HUES64 (cell line): Measurements from ENCODE around the gene SGK1.

Experiments used
- H3K27ac ChIP-seq: 2 replicates; pipeline ENCODE4 v1.7.0; 2013; ENCODE audit warnings: low read depth, low read length, inconsistent platforms
- H3K27me3 ChIP-seq: 2 replicates; pipeline ENCODE4 v1.6.1; 2013; ENCODE audit warnings: mild to moderate bottlenecking, low read length; ENCODE audit not compliant: insufficient read depth
- H3K36me3 ChIP-seq: 2 replicates; pipeline ENCODE4 v1.6.1; 2013; ENCODE audit warnings: mild to moderate bottlenecking, low read length; ENCODE audit not compliant: insufficient read depth
- H3K4me1 ChIP-seq: 2 replicates; pipeline ENCODE4 v1.6.1; 2013; ENCODE audit warnings: mild to moderate bottlenecking, low read length, moderate library complexity; ENCODE audit not compliant: insufficient read depth
- H3K4me3 ChIP-seq: 2 replicates; pipeline ENCODE4 v1.5.1; 2013; ENCODE audit warnings: mild to moderate bottlenecking, low read length, moderate library complexity
- H3K9ac ChIP-seq: 2 replicates; pipeline ENCODE4 v1.6.1; 2013; ENCODE audit warnings: mild to moderate bottlenecking, low read depth, low read length
- H3K9me3 ChIP-seq: 2 replicates; pipeline ENCODE4 v1.6.1; 2013; ENCODE audit warnings: low read depth, low read length; ENCODE audit not compliant: insufficient read depth
- WGBS: fragments of 150-250, 120-280 bp; methylation state at CpG from one replicate; pipeline ENCODE4 v1.1.7; 2013; ENCODE audit warnings: missing lambda C conversion rate; 5-methylcytosine and 5-hydroxymethylcytosine counted together

The SGK1 gene

DNA sequence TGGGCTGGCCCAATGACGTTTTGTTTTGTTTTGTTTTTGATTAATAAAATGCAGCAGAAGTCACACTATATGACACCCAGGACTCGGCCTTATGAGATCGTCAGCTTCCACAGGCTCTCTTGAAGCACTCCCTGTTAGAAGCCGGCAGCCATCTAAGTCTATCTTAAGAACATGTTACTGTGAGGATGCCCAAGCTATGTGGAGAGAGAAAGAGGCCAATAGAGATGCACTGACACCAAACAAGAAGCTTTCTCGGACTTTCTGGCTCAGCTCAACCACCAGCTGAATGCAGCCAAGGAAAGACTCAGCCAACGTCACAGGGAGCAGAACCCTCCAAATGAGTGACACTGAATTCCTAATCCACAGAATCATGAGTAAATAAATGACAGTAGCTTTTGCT is 14.0 kb downstream of the SGK1 start:
- 95% methylated on average over 6 of the region's 6 CpGs for WGBS
- H3K9ac ChIP-seq: no peak overlapping the region
- no peaks in the 10 kb centered on the region for H3K36me3 ChIP-seq
- no peaks in the 10 kb centered on the region for H3K9me3 ChIP-seq
- no peaks in the 10 kb centered on the region for H3K27me3 ChIP-seq
- H3K27ac ChIP-seq: no peak overlapping the region
- no peaks in the 10 kb centered on the region for H3K4me1 ChIP-seq
- no peak overlapping the region for H3K4me3 ChIP-seq

DNA sequence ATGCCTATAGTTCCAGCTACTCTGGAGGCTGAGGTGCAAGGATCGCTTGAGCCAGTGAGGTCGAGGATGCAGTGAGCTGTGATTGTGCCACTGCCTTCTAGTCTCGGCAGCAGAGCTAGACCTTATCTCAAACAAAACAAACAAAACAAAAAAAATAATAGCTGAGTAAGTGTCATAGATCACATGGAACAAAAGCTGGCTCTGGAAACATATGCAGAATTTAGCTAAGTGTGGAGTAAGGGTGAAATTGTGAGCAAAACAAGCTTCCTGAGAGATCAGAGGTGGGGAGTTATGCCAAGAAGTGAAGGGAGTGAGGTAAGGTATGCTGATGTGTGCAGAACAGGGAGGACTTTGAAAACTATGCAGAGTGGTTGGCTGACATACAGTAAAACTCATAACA is 18.7 kb downstream of the SGK1 start:
- Histone ChIP-seq H3K9me3 (no peaks in the 10 kb centered on the region), H3K9ac (no peak overlapping the region), H3K36me3 (no peaks in the 10 kb centered on the region), H3K4me1 (peaks cover 4% of the 10 kb centered on the region; the same call in 1 of the 2 replicates), H3K27me3 (no peaks in the 10 kb centered on the region), H3K4me3 (no peak overlapping the region), H3K27ac (no peak overlapping the region)
- WGBS: 90% methylated on average over 2 of the region's 3 CpGs

DNA sequence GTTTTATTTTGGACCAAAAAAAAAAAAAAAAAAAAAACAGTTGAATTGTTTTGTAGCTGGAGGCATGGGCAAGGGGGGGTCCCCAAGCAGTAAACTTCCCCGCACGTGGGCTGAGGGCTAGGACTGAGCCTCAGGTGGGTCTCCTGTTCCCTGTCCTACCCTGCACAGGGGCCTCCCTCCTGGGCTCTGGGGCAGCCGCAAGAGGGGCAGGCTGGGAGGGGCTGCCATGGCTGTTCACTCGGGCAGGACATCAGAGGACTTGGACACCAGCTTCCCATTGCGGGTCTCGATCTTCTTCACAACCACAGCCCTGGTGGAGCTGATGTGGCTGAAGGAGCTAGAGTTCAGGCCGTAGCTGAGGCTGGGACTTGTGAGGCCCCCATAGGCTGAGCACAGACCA is 21.1 kb downstream of the SGK1 start:
- no peaks in the 10 kb centered on the region for H3K36me3 ChIP-seq
- peaks cover 4% of the 10 kb centered on the region; the same call in 1 of the 2 replicates for H3K4me1 ChIP-seq
- H3K9ac ChIP-seq: no peak overlapping the region
- 91% methylated on average over 7 of the region's 7 CpGs for WGBS
- no peak overlapping the region for H3K4me3 ChIP-seq
- no peaks in the 10 kb centered on the region for H3K9me3 ChIP-seq
- H3K27me3 ChIP-seq: no peaks in the 10 kb centered on the region
- H3K27ac ChIP-seq: no peak overlapping the region

DNA sequence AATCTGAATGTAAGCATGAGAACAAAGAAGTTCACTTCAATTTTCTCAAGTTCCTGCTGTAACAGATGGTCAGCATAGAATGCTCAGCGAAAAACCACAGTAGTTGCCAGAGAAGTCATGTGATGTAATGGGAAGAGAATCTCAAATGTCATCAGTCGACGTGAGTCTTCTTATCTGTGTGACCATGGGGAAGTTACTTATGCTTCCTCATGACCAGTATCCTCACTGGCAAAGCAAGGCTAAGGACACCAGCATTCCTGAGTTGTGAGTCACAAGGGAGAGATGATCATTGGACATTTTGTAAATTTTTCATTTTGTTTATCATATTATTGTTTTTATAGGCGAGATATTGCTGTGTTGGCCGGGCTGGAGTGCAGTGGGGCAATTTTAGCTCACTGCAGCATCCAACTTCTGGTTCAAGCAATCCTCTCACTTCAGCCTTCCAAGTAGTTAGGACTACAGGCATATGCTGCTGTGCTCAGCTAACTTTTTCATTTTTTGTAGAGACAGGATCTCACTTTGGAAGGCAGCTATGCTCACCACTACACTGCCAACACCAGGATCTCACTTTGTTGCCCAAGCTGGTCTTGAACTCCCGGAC is 21.9 kb downstream of the SGK1 start:
- Histone ChIP-seq H3K27ac (no peak overlapping the region), H3K4me3 (no peak overlapping the region), H3K36me3 (no peaks in the 10 kb centered on the region), H3K4me1 (peaks cover 9% of the 10 kb centered on the region), H3K27me3 (no peaks in the 10 kb centered on the region), H3K9ac (no peak overlapping the region), H3K9me3 (no peaks in the 10 kb centered on the region)
- 92% methylated on average over 6 of the region's 6 CpGs for WGBS

DNA sequence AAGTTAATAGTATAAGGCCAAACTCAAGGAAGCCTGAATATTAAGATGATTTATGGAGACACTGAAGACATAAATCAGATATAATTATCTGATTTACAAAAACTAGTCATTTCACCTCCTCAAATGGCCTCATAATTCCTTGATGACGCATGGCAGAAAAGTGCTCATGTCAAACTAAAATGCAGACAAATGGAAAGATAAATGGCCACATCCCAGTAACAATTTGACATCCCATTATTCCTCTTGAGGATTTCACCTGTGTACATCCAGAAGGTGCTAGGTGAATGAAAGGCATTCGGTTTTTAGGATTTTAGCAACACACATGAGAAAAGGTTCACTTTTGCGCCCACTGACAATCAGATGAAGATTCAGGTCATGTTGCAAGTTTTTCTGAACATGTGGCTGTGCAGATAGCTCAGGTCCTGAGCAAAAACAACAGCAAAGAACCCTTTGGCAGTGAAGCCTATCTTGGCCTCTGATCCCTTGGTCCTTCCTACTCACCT is 24.2 kb downstream of the SGK1 start:
- Histone ChIP-seq H3K4me3 (no peak overlapping the region), H3K27ac (no peak overlapping the region), H3K9ac (no peak overlapping the region), H3K4me1 (peaks cover 11% of the 10 kb centered on the region), H3K9me3 (no peaks in the 10 kb centered on the region), H3K27me3 (no peaks in the 10 kb centered on the region), H3K36me3 (no peaks in the 10 kb centered on the region)
- 94% methylated on average over 3 of the region's 3 CpGs for WGBS

DNA sequence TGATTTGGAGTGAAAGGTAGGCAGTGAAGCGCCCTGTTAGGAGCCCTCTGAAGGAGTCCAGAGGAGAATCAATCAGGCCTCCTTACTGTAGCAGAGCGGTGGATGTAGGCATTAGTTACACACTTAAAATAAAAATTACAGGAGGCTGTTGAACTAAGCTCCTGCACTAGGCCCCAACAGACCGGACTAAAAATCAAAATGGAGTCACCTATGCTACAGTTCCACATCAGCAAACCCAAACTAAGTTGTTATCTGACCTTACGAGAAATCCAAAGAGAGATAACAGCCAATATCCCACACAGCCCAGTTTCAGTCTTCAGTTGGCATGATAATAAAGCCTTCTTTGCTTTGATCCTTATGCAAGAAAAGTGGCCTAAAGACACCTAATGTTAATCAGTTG is 26.8 kb downstream of the SGK1 start:
- WGBS: 94% methylated on average over 4 of the region's 4 CpGs
- H3K9ac ChIP-seq: no peak overlapping the region
- H3K27ac ChIP-seq: no peak overlapping the region

DNA sequence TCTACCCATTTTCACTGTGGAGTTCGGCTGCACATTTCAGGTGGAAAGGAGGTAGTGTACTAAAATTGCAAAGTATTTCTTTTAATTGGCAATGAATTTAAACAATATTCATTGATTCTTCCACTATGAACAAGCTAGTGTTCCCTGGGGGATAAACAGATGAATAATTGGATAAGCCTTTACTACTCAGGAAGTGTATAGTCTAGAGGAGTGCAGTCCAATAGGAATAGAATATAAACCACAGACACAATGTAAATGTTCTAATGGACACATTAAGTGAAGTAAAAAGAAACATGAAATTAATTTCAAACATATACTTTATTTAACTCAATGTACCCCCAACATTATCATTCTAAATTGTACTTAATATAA is 28.7 kb downstream of the SGK1 start:
- Histone ChIP-seq H3K4me1 (peaks cover 7% of the 10 kb centered on the region; the same call in 1 of the 2 replicates), H3K36me3 (no peaks in the 10 kb centered on the region), H3K4me3 (no peak overlapping the region), H3K27ac (no peak overlapping the region), H3K27me3 (no peaks in the 10 kb centered on the region), H3K9ac (no peak overlapping the region), H3K9me3 (no peaks in the 10 kb centered on the region)
- no CpG with 5 or more reads among the region's 1 CpG for WGBS

More for the DNA sequence above, 26.8 kb downstream of the SGK1 start:
- Histone ChIP-seq H3K4me3 (no peak overlapping the region), H3K27me3 (no peaks in the 10 kb centered on the region), H3K36me3 (no peaks in the 10 kb centered on the region), H3K9me3 (no peaks in the 10 kb centered on the region), H3K4me1 (peaks cover 11% of the 10 kb centered on the region)

DNA sequence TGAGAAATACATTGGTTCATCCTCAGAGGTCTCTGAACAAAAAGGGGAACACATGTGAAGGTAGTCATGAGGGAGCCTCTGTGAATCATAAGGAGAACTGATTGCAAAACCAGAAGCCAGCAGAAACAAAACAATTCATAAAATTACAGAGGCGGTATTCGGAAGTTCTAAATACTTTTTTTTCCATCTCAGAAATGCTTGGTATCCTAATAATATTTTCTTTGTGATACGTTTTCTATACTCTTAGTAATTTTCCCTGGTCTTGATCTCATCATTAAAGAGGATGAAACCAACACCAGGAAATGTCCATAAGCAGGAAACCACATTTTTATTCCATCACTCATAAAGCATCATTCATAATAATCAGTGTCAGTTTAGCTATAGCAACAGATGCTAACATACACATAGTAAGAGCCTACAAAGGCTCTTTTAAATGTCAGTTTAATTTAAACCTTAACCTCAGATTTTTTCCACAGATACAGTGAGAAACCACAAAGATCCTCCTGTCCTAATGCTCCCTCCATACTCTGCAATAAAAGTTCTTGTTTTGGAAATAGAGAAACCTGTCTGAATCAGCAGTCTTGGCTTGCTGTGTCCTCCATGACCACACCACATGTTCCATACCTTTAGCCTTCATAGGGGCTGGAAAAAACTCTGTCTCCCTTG is 29.2 kb downstream of the SGK1 start:
- Histone ChIP-seq H3K36me3 (no peaks in the 10 kb centered on the region), H3K4me1 (peaks cover 7% of the 10 kb centered on the region; the same call in 1 of the 2 replicates), H3K9me3 (no peaks in the 10 kb centered on the region), H3K4me3 (no peak overlapping the region), H3K27me3 (no peaks in the 10 kb centered on the region), H3K27ac (no peak overlapping the region), H3K9ac (no peak overlapping the region)
- WGBS: 88% methylated on average over 3 of the region's 3 CpGs

DNA sequence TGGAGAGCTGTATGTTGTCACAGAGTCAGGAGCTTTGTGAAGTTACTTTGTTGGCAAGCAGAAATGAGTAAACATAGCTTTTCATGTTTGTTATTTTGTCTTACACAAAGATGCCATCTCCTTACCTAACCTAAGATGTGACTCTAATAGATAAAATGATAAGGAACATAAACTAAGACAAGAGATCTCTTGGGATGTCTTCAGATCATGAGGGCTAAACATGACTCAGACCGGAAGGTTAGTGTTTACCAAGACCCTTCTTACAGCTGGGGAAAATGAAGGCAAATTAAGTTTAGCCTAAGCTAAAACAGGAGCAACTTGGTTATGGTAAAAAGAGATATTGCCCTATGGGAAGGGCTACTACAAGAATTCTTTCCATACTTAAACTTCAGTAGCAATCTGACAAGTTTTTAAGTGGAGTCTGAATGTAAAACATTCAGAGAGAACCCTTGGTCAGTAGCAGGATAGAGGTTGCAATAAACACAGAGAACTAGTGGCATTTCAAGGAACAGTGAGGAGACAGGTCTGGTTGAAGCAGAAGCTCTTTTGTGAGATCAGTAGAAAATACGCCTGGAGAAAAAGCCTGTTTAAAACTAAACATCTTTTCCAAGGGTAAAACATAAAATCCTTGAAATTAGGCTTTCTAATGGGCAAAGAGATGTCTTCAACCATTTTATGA is 29.9 kb downstream of the SGK1 start:
- Histone ChIP-seq H3K4me3 (no peak overlapping the region), H3K9ac (no peak overlapping the region), H3K36me3 (no peaks in the 10 kb centered on the region), H3K4me1 (peaks cover 7% of the 10 kb centered on the region; the same call in 1 of the 2 replicates), H3K27ac (no peak overlapping the region), H3K9me3 (no peaks in the 10 kb centered on the region), H3K27me3 (no peaks in the 10 kb centered on the region)
- WGBS: 84% methylated on average over 2 of the region's 2 CpGs

DNA sequence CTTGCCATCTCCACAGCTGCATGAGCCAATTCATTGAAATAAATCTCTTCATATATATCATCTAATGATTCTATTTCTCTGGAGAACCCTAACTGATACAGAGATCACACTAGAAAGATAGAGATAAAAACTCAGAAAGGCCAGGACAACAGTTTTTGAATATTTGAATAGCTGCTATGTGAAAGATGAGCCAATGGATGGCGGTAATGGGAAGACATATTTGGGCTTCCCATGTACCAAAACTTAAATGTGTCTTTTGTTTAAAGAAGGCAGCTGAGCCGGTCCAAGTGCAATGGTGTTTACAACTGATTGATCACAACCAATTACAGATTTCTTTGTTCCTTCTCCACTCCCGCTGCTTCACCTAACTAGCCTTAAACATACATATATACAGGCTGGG is 35.1 kb downstream of the SGK1 start:
- Histone ChIP-seq H3K27me3 (no peaks in the 10 kb centered on the region), H3K4me3 (no peak overlapping the region), H3K9ac (no peak overlapping the region), H3K36me3 (no peaks in the 10 kb centered on the region), H3K9me3 (no peaks in the 10 kb centered on the region), H3K4me1 (no peaks in the 10 kb centered on the region), H3K27ac (no peak overlapping the region)
- 98% methylated on average over 3 of the region's 3 CpGs for WGBS

DNA sequence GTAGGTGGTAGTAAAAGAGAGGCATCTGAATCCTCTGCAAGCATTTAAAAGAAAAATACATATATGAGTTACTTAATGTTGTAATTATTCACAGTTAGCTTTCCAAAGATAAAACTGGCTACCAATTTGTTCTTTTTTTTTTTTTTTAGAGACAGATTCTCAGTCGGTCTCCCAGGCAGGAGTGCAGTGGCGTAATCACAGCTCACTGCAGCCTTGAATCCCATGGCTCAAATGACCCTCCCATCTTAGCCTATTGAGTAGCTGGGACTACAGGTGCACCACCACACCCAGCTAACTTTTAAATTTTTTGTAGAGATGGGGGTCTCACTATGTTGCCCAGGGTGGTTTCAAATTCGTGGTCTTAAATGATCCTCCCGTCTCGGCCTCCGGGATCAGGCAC is 36.5 kb downstream of the SGK1 start:
- 96% methylated on average over 6 of the region's 6 CpGs for WGBS
- Histone ChIP-seq H3K36me3 (no peaks in the 10 kb centered on the region), H3K9me3 (no peaks in the 10 kb centered on the region), H3K27me3 (no peaks in the 10 kb centered on the region), H3K4me3 (no peak overlapping the region), H3K9ac (no peak overlapping the region), H3K4me1 (no peaks in the 10 kb centered on the region), H3K27ac (no peak overlapping the region)
